ENCODE results near the gene PTBP3.

GRCh38 chr9:112334432-112334841 is 1.0 kb upstream of the PTBP3 start:
- TF ChIP-seq CTCF (IDR thresholded peaks at IDR 0.05) (no peak), POLR2A (IDR thresholded peaks at IDR 0.05) (no peak)
